ENCODE results near the gene MACROD1.

Gene MACROD1

DNA sequence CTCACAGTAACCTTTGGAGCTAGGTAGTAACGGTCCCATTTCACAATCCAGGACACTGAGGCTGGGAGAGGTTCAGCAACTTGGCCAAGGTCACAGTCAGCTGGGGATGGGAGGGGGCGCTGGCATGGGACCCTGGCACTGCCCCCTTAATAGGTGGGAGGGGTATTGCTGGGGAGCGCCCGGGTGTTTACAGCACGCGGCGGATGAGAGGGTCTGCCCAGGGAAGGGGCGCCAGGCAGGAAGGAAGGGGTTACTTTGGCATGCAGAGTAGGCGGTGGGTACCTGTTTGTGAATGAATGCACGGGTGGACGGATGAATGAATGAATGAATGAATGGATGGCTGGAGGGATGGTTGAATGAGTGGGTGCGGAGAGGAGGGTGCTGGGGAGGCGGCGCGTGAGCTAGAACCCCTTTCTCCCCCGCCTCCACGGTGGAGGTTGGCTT lies 130.8 kb downstream of the MACROD1 start:
- TF ChIP-seq GATA3 (IDR thresholded peaks at IDR 0.05; ENCODE audit: low read depth, low read length) (no peak), GATA2 (IDR thresholded peaks at IDR 0.05; ENCODE audit: low read depth, low read length) (no peak)

DNA sequence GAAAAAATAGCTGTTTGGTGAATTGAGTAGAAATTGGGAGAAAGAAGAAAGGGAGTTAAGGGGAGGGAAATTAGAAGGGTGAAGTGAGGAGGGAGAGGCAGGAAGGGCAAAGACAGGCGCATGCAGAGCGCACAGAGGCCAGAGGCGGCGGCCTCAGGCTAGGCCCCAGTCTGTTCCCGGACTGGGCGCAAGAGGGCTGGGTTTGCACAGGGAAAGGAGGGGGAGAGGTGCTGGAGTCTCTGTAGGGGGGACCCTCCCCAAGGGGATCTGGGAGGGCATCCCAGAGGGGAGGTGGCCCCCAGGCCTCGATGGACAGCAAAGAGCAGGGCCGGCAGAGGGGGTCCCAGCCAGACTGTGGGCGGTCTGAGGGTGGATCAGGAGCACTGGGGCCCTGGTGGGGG lies 131.5 kb downstream of the MACROD1 start:
- TF ChIP-seq GATA3 (IDR thresholded peaks at IDR 0.05; ENCODE audit: low read depth, low read length), result no peak
- no peak for TF ChIP-seq GATA2 (IDR thresholded peaks at IDR 0.05; ENCODE audit: low read depth, low read length)

DNA sequence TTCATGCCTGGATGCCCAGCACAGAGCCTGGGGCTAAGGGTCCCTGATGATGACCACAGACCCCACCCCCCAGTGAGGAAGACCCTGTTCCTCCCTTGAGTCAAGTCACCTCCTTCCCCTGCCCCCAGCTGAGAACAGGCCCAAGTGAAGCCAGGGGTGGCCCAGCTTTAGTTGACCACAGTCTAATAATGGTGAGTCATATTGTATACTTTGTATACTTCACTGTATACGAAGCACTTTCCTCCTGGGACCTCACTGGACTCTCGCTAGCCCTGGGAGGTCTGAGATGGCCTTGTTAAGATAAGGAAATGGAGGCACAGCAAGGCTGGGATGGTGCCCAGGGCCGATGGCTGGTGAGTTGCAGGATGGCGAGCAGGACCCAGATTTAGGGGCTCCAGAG lies 133.9 kb downstream of the MACROD1 start:
- TF ChIP-seq GATA3 (IDR thresholded peaks at IDR 0.05; ENCODE audit: low read depth, low read length) (no peak), GATA2 (IDR thresholded peaks at IDR 0.05; ENCODE audit: low read depth, low read length) (no peak)

DNA sequence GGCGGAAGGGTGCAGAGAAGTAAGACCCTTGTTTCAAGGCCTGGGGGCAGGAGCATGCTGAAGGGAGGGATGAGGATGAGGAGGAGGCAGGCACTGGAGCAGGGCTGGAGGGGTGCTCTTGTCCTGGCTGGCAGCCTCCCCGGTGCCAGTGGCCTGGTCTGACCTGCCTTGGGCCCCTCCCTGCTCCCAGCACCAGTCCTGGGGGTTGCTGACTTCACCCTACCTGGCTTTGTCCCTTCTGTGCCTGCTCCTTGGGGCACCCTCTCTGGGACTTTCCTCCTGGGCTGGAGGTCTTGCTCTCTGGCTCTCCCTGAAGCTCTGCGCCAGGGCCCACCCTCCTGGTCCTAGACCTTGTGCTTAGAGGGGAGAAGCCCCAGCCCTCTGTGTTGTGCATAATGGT lies 134.9 kb downstream of the MACROD1 start:
- TF ChIP-seq GATA2 (IDR thresholded peaks at IDR 0.05; ENCODE audit: low read depth, low read length) (no peak), GATA3 (IDR thresholded peaks at IDR 0.05; ENCODE audit: low read depth, low read length) (no peak)

DNA sequence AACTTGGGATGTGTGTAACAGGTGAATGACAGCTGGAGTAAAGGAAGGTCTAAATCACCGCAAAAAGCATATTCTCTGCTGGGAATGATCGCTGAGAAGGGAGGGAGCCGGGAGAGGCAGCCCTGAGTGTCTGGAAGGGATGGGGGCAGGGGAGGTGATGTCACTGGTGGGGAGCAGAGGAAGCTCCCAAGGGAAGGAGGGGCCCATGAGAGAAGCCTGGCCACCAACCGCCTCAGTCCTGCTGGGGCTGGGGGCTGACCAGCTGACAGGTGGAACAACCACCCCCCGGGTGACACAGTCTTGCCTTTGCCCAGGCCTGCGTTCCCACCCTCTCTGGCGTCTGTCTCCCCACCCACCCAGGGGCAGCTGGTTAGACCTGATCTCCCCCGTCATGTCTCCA lies 136.1 kb downstream of the MACROD1 start:
- TF ChIP-seq GATA2 (IDR thresholded peaks at IDR 0.05; ENCODE audit: low read depth, low read length) (no peak), GATA3 (IDR thresholded peaks at IDR 0.05; ENCODE audit: low read depth, low read length) (no peak)

DNA sequence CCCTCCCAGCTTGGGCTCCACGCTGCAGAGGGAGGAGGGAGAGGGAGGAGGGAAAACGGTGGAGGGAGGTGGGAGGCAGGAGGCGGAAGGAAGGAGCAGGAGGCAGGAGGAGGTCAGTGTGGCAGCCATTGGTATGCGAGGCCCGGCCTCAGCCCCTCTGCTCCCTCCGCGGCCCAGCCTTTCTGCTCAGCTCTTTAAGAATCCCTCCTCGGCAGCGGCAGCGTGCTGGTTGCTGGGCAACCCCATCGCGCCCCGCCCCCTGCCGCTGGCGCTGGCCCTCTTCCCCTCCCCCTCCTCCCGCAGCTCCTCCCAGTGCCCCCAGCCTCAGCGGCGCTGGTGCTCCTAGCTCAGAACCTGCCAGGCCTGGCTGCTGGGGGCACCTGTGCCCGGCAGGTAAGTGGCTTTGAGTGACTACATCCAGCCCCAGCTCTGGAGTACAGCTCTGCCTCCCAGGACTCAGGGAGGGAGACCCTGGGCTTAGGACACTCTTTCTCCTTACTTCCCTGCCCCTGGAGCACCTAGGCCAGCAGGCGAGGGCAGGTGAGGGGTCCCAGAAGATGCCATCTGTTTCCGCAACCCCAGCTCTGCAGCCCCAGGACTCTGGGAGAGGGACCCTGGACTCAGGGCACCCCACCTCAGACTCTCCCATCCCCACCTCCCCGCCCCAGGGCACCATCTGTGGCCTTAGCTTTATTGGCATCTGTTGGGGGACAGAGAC lies 137.4 kb downstream of the MACROD1 start:
- no peak for TF ChIP-seq GATA3 (IDR thresholded peaks at IDR 0.05; ENCODE audit: low read depth, low read length)
- no peak for TF ChIP-seq GATA2 (IDR thresholded peaks at IDR 0.05; ENCODE audit: low read depth, low read length)

DNA sequence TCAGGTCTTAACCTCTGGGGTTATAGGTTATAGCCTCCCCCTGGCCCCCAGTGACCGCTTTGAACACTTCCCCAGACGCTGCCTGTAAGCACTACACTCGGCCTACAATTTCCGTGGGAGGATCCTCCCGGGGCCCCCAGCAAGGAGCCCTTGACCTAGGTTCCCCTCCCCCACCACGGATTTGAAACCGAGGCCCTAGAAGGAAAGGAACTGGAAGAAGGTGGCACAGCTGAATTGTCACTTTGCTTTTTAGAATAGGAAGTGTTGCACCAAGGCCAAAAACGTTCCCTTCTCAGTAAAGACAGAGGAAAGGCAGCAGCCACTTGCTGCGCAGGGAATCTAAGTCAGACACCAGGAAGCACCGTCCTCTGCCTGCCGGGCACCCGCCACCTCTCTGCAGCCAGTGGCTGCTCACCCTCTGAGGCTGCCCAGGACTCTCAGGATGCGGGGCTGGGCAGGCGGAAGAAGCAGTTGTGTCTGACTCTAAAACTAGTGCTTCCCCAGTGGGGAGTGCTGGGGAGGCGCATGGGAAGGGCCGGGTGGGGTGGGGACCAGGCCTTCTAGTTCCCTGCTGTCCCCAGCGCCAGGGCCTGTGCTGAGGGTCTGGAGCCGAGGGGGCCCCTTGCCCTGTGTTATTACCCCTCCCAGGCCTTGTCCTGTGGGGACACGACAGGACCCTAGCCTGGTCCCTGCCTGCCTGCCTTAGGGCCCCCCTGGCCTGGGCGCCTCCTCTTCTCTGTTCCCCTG lies 138.1 kb downstream of the MACROD1 start:
- TF ChIP-seq GATA3 (IDR thresholded peaks at IDR 0.05; ENCODE audit: low read depth, low read length) (no peak), GATA2 (IDR thresholded peaks at IDR 0.05; ENCODE audit: low read depth, low read length) (no peak)

DNA sequence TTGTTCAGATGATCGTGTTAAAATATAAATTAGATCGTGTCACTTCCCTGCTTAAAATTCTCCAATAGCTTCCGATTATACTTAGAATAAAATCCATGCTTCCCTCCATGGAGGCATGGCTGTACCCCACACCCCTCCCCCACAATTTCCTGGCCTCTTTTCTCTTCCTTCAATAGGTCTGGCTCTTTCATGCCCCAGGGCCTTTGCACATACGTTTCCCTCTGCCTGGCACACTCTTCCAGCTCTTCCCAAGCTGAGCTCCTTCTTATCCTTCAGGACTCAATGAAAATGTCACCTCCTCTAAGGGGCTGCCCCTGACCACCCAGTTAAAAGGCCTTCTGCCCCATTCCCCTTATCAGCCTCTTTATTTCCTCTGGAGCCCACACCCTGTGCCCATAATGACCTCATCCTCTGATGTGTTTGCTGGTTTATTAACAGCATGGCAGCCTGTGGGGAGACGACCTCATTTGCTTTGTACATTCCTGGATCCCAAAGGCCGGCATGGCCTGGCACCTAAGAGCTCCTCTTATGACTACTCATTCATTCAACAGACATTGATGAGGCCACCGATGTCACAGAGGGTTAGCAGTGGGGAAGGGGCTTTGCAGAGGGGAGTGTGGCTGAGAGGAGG lies 139.2 kb downstream of the MACROD1 start:
- TF ChIP-seq GATA3 (IDR thresholded peaks at IDR 0.05; ENCODE audit: low read depth, low read length) (no peak), GATA2 (IDR thresholded peaks at IDR 0.05; ENCODE audit: low read depth, low read length) (no peak)

DNA sequence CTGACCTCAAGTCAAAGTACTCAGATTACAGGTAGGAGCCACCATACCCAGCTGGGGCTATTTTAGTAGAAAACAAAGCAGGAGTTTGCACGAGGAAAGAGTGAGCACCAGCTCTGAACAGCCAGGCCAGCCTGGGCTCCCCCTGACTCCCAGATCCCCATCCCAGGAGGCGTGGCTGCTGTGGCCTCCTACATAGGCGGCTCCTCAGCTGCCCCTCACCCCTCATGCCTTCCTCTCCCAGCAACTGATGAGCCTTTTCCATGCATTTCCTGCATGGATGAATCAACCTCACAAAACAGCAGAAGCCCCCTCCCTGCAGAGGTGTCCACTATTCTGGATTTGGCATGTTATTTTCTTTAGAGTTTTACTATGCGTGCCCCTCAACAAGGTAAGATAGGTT lies 140.7 kb downstream of the MACROD1 start:
- TF ChIP-seq GATA3 (IDR thresholded peaks at IDR 0.05; ENCODE audit: low read depth, low read length) (no peak), GATA2 (IDR thresholded peaks at IDR 0.05; ENCODE audit: low read depth, low read length) (no peak)

DNA sequence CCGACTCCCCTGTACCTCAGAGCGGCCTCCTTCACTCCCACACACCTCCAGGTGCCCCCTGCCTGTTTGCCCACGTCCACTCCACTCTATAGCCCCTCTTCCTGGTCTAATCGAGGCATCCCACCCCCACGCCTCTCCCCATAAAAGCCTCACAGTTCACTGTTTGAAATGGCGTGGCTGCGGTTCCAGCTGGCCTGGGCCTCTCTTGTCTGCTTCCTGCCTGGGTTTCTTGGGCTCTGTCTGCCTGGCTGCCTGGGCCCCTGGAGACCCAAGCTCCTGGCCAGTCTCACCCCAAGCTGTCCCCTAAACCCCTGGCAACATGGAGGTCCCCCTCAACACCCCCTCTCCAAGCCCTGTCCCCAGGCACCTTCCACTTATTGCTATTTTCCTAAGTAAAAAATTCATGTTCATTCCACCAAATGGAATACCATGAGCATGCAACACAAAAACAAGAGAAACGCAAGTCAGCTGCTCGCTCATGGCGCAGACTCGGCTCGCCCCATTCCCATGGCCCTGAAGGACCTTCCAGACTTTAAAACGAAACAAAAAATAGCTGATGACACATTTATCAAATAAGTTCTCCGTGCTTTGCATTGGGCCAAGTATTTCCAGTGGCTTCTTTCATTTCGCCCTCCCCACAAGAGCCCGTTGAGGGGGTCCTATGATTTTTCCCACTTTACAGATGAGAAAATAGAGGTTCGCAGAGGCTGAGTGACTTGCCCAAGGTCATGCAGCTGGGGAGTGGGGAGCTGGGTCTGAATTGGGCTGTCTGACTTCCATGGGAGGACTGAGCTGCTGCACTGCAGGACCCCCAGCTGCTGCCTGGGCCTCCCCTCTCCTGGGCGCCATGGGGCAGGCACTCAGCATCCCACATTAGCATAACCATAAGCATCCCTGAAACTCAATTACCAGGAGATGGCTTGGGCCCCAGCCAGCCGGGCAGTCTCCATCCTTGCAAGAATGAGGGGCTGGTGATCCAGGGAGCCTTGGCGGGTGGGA lies 141.9 kb downstream of the MACROD1 start:
- TF ChIP-seq GATA3 (IDR thresholded peaks at IDR 0.05; ENCODE audit: low read depth, low read length) (no peak), GATA2 (IDR thresholded peaks at IDR 0.05; ENCODE audit: low read depth, low read length) (no peak)

DNA sequence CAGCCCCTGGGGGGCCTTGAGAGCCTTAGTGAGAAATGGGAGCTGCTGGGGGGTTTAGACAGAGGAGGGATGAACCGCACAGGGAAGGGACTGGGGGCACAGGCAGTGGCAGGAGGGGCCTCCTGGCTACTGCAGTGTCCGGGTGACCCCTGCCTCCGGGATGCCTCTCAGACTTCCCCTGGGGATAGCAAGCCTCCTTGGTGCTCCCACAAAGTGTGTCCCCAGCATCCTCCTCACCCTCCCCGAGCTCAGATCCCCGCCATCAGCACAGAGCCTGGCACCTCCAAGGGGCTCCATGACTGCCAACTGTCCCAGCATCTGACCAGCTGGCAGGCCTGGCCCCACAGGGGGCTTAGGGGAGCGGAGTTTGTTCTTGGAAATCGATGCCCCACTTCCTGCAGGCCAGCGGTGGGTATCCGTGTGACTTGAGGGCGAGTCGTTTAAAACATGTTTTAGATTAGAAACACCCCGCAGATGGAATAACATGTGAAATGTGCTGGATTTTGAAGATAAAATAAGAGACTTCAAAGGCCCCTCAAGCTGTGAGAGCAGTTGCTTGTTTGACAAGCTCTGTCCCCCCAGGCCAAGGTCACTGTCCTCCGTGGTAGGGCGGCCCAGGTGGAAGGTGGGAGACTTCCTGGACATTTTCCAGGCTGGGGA lies 143.7 kb downstream of the MACROD1 start:
- TF ChIP-seq GATA3 (IDR thresholded peaks at IDR 0.05; ENCODE audit: low read depth, low read length) (no peak), GATA2 (IDR thresholded peaks at IDR 0.05; ENCODE audit: low read depth, low read length) (no peak)

DNA sequence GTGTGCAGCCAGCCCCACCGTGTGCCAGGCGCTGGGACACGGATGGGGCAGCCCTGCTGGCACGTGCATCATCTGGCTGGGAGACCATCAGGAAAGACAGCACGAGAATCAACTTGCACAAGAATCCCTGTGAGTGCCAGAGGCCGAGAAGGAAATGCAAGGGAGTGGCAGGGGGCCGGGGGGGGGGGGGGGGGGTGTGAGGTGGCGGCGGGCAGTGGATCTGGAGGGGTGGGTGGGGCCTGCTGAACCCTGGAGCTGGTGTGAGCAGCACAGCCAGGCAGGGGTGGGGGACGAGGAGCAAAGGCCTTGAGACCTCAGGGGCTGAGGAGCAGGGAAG lies 144.2 kb downstream of the MACROD1 start:
- no peak for TF ChIP-seq GATA3 (IDR thresholded peaks at IDR 0.05; ENCODE audit: low read depth, low read length)
- TF ChIP-seq GATA2 (IDR thresholded peaks at IDR 0.05; ENCODE audit: low read depth, low read length), result no peak
